Stimulated activated CD8-positive, alpha-beta memory T cell treated with anti-CD3 and anti-CD28 coated beads, Interleukin-4, amount 100 ng/mL, for 24 hours (primary cell): Measurements from ENCODE around the gene ZNF428.
"Not testable (repeated sequence)": the region's sequence is repeated elsewhere in the genome, so short reads cannot be mapped to it uniquely, and the experiment has no call there.

Source experiments
- DNase-seq: peaks from one replicate; pipeline ENCODE4 v3.0.0-alpha.2; 2020; ENCODE audit warnings: low read depth

The ZNF428 gene

GRCh38 chr19:43592800-43593350, 26.6 kb downstream of the ZNF428 start:
- no peak for DNase-seq

GRCh38 chr19:43591904-43592772, 27.3 kb downstream of the ZNF428 start:
- DNase-seq, result no peak

- no peak for DNase-seq
Observed at GRCh38 chr19:43589678-43590077, 29.8 kb downstream of the ZNF428 start.

GRCh38 chr19:43589277-43589676, 30.2 kb downstream of the ZNF428 start:
- no peak for DNase-seq

GRCh38 chr19:43587029-43587428, 32.4 kb downstream of the ZNF428 start:
- not testable (repeated sequence) for DNase-seq

- DNase-seq, result no peak
Observed at GRCh38 chr19:43586346-43586745, 33.1 kb downstream of the ZNF428 start.

GRCh38 chr19:43584484-43584883, 34.9 kb downstream of the ZNF428 start:
- no peak for DNase-seq

GRCh38 chr19:43582495-43582894, 36.9 kb downstream of the ZNF428 start:
- DNase-seq, result no peak

GRCh38 chr19:43581467-43581866, 38.0 kb downstream of the ZNF428 start:
- no peak for DNase-seq

GRCh38 chr19:43578787-43579186, 40.6 kb downstream of the ZNF428 start:
- no peak for DNase-seq

GRCh38 chr19:43575955-43576878, 43.2 kb downstream of the ZNF428 start:
- DNase-seq, result no peak

- DNase-seq, result peak; percentile 94
Observed at GRCh38 chr19:43575156-43575950, 44.1 kb downstream of the ZNF428 start, which contains the start of the genes PINLYP and XRCC1. TSS of gene PINLYP (plus strand) at chr19:43575801. CDS start at chr19:43577192, 1,391 bp downstream. TSS of gene XRCC1 (minus strand) at chr19:43575527. CDS start at chr19:43575458, 69 bp downstream.

- no peak for DNase-seq
Observed at GRCh38 chr19:43574424-43575155, 44.8 kb downstream of the ZNF428 start.

- DNase-seq, result no peak
Observed at GRCh38 chr19:43572171-43572588, 47.2 kb downstream of the ZNF428 start.

- no peak for DNase-seq
Observed at GRCh38 chr19:43570174-43570791, 49.1 kb downstream of the ZNF428 start.

GRCh38 chr19:43569657-43570056, 49.8 kb downstream of the ZNF428 start:
- no peak for DNase-seq

GRCh38 chr19:43564800-43565199, 54.6 kb downstream of the ZNF428 start:
- DNase-seq, result no peak

GRCh38 chr19:43563816-43564457, 55.5 kb downstream of the ZNF428 start:
- no peak for DNase-seq

GRCh38 chr19:43562698-43563241, 56.7 kb downstream of the ZNF428 start:
- DNase-seq, result peak; percentile 57
